HUES48 (cell line): Measurements from ENCODE around the gene MTHFSD.

ENCODE experiments used
- H3K27ac ChIP-seq: one replicate; pipeline ENCODE4 v1.7.0; 2013; ENCODE audit warnings: low read depth, low read length, inconsistent platforms
- H3K27me3 ChIP-seq: 2 replicates; pipeline ENCODE4 v1.6.1; 2013; ENCODE audit warnings: mild to moderate bottlenecking, low read length; ENCODE audit not compliant: control insufficient read depth, insufficient read depth
- H3K36me3 ChIP-seq: 2 replicates; pipeline ENCODE4 v1.6.1; 2013; ENCODE audit warnings: low read length; ENCODE audit not compliant: control insufficient read depth, insufficient read depth
- H3K4me1 ChIP-seq: 2 replicates; pipeline ENCODE4 v1.6.1; 2013; ENCODE audit warnings: mild to moderate bottlenecking, low read length; ENCODE audit not compliant: control insufficient read depth, insufficient read depth
- H3K4me3 ChIP-seq: 2 replicates; pipeline ENCODE4 v1.5.1; 2013; ENCODE audit warnings: mild to moderate bottlenecking, low read depth, low read length
- H3K9ac ChIP-seq: 2 replicates; pipeline ENCODE4 v1.6.1; 2013; ENCODE audit warnings: mild to moderate bottlenecking, low read depth, low read length, moderate library complexity
- H3K9me3 ChIP-seq: 2 replicates; pipeline ENCODE4 v1.6.1; 2013; ENCODE audit warnings: low read length; ENCODE audit not compliant: control insufficient read depth, insufficient read depth

MTHFSD gene, protein sequence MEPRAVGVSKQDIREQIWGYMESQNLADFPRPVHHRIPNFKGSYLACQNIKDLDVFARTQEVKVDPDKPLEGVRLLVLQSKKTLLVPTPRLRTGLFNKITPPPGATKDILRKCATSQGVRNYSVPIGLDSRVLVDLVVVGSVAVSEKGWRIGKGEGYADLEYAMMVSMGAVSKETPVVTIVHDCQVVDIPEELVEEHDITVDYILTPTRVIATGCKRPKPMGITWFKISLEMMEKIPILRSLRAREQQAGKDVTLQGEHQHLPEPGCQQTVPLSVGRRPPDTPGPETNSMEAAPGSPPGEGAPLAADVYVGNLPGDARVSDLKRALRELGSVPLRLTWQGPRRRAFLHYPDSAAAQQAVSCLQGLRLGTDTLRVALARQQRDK

DNA sequence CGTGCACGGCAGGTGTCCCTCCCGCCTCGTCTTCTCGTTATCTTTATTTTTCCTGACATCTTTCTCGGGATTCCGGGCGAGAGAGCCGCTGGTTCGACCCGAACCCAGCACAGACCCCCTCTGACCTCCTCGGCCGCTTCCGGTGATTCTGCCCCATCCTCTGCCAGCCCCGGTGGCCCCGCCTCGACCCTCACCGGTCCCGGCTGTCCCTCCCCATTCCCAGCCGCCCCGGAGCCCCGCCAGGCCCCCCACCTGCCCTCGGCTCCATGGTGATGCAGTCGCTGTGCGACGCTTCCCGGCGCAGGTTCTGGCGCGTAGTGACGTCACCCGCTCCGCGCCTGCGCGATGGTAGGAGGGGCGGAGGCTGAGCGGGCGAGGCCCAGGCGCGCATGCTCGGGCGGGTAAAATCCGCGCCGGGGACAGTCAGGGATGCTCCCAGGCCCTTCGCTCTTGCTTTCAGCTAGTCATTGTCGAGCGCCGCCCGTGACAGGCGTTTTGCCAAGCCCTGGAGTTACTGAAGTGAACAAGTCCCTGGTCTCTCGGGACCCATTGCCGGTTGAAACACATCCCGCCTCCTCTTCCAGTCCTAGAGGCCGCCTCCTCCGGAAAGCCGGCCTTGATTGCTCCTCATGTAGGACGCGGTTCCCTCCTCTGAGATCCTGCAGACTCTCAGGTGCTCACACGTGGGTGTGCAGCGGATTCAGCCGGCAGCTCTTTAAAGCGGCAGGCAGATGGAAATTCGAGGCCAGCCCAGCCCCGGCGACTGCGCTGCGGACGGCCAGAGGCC, at the start of gene MTHFSD:
TSS of gene MTHFSD (minus strand) at position 319 of the 787 bp plus-strand sequence. CDS start at position 268, 51 bp downstream.
- Histone ChIP-seq H3K9me3 (no peaks in the 10 kb centered on the region), H3K27ac (peak within 1 kb of the TSS; percentile 74), H3K36me3 (0 out of 2 replicates have a peak, but pooled peaks cover 3% of the 10 kb centered on the region), H3K4me1 (0 out of 2 replicates have a peak, but pooled peaks cover 3% of the 10 kb centered on the region), H3K4me3 (peak within 1 kb of the TSS; percentile 82), H3K9ac (peak within 1 kb of the TSS; percentile 82), H3K27me3 (no peaks in the 10 kb centered on the region)

DNA sequence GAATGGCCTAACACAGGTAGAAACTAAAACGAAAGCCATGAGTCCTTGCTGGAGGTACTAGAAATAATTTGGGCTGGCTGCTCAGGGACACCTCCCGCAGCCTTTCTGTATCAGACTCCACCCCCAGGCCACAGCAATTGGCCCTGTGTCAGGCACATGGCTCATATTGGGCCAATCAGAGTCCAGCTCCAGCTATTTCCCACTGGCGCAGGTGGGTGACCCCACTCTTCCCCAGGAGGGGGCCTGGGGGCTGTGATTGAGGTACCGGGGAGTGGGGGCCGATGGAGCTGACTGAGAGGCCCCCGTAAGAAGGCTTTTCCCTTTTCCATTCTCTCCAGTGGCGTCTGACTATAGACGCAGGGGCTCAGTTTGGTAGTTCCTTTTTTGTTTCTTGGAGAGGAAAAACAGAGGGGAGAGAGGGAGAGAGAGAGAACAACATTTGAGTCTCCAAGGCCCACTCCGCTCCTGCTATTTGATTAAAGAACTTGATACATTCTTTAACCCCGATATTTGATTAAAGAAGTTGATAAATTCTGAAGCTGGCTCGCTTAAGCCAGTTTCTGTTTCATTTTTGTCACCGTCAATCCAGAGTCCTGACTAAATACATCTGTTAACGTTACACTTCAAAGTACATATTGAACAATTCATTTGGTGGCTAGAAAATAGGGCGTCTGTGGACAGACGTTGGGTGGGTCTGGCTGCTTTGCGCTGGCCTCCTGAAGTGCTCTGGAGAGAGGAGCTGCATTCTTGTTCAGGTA, 49.6 kb upstream of the MTHFSD start:
- H3K36me3 ChIP-seq: no peaks in the 10 kb centered on the region
- H3K27ac ChIP-seq: no peak overlapping the region
- no peaks in the 10 kb centered on the region; the same call in 1 of the 2 replicates for H3K4me1 ChIP-seq
- H3K4me3 ChIP-seq: no peak overlapping the region
- H3K9me3 ChIP-seq: no peaks in the 10 kb centered on the region
- H3K9ac ChIP-seq: no peak overlapping the region
- no peaks in the 10 kb centered on the region for H3K27me3 ChIP-seq

DNA sequence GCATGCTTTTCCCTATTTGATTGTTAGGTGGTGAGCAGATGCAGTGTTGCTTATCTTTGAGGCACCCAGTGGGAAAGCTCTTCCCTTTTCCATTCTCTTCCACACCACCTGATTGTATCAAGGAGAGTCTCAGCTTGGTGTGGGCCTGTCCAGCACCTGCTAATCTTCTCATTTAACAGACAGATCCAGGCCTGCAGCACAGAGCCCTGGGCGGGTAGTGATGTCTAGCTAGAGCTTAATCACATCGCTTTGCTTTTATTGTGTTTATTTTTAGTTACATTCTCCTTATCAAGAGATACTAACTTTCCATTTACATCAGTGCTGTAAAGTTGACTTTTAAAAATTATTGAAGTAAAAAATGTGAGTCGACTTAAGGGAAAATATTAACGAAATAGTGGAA, 47.5 kb upstream of the MTHFSD start:
- Histone ChIP-seq H3K9me3 (no peaks in the 10 kb centered on the region), H3K4me1 (no peaks in the 10 kb centered on the region), H3K27me3 (no peaks in the 10 kb centered on the region), H3K27ac (no peak overlapping the region), H3K36me3 (no peaks in the 10 kb centered on the region), H3K9ac (no peak overlapping the region), H3K4me3 (no peak overlapping the region)

DNA sequence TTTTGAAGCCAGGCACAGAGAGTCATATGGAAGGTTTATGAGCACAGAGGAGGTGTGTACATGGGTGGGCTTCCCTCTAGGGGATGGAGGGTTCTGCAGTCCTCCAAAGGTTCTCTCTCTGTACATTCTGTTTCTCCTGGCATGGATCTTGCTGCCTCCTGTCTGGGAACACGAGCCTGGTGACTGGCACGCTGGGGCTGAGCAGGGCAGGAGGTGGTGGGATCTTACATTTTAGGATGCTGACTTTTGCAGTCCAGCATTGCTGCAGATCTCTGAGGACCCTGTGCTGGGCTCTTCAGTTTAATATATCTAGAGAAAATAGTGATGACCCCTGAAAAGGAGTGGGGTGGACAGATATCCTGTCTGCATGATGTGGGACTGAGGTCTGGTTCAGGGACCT, 46.3 kb upstream of the MTHFSD start:
- no peaks in the 10 kb centered on the region for H3K4me1 ChIP-seq
- H3K4me3 ChIP-seq: no peak overlapping the region
- no peaks in the 10 kb centered on the region for H3K9me3 ChIP-seq
- no peaks in the 10 kb centered on the region for H3K36me3 ChIP-seq
- no peak overlapping the region for H3K27ac ChIP-seq
- H3K27me3 ChIP-seq: no peaks in the 10 kb centered on the region
- H3K9ac ChIP-seq: no peak overlapping the region

DNA sequence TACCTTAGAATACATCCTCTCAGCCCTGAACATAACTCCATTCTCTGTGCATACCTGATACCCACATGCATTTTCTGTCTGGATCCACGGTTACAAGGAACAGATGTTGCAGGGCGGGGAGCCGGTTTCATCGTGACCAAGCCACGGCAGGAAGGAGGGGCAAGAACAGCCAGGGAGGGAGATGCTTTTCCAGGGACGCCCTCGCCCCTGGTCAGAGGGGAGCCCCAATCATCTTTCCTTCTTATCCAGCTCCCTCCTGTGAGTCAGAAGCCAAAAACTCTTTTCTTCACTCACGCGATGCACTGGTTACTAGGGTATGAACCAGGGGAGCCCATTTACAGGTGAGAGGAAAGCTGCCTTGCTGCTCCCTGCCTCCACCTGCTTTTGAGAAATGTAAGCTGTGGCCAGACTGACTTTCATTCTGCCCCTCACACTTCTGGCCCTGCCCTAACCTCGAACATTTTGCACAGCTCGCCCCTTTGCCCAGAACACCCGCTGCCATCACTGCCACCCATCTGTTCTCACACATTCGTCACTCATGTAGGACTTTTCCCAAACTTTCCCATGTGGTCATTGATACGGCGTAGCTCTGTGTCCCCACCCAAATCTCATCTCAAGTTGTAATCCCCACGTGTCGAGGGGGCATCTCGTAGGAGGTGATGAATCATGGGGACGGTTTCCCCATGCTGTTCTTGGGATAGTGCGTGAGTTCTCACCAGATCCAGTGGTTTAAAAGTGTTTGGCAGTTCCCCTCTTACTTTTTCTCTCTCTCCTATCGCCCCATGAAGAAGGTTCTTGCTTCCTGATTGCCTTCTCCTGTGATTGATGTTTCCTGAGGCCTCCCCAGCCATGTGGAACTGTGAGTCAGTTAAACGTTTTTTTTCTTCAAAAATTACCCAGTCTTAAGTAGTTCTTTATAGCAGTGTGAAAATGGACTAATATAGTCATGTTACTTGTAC, 43.9 kb upstream of the MTHFSD start:
- H3K9me3 ChIP-seq: no peaks in the 10 kb centered on the region
- no peak overlapping the region for H3K27ac ChIP-seq
- no peak overlapping the region for H3K4me3 ChIP-seq
- no peaks in the 10 kb centered on the region for H3K4me1 ChIP-seq
- H3K27me3 ChIP-seq: no peaks in the 10 kb centered on the region
- no peak overlapping the region for H3K9ac ChIP-seq
- H3K36me3 ChIP-seq: no peaks in the 10 kb centered on the region

DNA sequence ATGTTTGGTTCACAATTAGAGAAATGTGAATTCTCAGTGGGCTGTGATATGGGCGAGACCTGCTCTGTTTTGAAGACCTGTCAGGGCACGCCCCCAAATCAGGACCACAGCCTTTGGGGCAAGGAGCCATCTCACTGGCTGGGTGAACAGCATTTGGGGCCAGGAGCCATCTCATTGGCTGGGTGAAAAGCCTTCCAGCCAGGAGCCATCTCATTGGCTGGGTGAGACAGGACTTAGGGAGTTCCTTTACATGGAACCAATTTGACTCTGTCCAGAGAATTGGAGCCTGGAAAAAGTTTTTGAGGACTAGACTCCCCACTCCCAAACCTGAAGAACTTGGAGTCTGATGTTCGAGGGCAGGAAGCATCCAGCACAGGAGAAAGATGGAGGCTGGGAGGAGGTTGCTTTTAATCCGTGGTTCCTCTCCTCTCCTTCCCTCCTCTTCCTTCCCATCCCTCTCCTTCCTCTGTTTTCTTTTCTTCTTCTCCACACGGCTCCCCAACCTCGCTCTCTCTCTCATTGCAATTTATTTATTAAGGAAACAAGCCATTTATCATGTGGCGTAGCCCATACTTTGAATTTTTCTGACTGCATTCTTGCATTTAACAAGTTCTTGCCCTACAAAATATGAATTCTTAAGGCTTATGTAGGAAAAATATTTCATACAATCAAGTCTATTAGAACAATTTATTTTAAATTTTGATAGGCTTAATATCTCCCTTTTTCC, 43.0 kb upstream of the MTHFSD start:
- Histone ChIP-seq H3K4me1 (no peaks in the 10 kb centered on the region), H3K36me3 (no peaks in the 10 kb centered on the region), H3K9ac (no peak overlapping the region), H3K27me3 (no peaks in the 10 kb centered on the region), H3K4me3 (no peak overlapping the region), H3K9me3 (no peaks in the 10 kb centered on the region), H3K27ac (no peak overlapping the region)

DNA sequence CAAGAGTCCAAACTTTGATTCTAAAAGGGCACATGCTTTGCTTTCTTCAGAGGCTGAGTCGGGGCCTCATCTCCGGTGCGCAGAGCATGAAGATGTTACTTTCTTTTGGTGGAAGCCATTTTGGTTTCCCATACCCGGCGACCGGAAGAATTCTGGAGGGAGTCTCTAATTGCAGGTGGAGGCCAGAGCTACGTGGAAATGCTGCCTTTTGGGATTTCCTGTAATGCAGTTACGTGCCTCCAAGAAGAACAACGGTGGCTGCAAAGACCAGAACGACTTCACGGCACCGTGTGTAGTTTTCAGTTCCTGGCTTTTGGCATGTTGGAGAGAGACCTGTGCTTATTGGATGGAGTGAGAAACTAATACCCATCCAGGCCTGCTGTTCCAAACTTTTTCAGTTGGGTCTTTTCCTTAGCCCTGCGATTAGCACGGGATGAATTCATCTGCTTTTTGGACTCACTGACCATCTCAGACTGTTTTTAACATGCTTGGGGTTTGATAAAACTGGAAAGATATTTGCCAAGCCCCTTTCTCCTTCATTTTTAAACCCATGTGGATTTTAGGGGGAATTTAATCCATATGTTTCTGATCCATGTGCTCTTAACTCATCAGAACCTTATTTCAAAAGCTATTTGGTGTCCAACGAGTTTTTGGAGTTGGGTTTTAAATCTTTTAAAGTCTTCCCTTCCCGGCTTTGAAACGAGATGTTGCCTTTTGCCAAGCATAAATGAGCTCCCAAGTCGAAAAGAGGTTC, 42.3 kb upstream of the MTHFSD start:
- Histone ChIP-seq H3K9ac (no peak overlapping the region), H3K4me3 (no peak overlapping the region), H3K36me3 (no peaks in the 10 kb centered on the region), H3K27ac (no peak overlapping the region), H3K27me3 (no peaks in the 10 kb centered on the region), H3K4me1 (no peaks in the 10 kb centered on the region), H3K9me3 (no peaks in the 10 kb centered on the region)

DNA sequence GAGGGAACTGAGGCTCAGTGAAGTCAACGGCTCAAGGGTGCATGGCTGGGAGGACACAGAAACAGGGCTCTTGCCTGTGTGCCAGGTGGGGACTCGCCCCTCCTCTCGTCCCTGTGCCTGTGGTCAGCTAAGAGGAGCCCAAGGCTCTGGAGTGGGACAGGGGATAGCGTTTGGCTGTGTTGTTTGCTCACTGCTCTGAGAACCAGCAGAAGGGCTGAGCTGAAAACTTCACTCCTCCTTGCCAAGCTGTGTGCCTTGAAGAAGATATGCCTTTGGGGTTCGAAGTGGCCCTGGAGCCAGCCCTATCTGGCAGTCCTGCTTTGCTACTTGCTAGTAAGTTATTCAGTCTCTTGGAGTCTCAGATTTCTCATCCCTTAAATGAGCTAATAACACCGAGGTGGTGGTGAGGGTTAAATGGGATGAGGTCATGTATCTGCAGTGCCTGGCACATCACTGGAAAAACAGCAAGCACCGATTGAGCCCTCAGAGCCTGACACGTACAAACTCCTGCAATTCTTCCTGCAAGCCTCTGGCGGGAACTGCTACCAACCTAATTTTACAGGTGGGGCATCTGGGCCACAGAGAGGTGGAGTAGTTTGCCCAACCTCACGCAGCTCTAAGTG, 41.1 kb upstream of the MTHFSD start:
- H3K4me1 ChIP-seq: no peaks in the 10 kb centered on the region
- no peaks in the 10 kb centered on the region for H3K27me3 ChIP-seq
- H3K9ac ChIP-seq: no peak overlapping the region

DNA sequence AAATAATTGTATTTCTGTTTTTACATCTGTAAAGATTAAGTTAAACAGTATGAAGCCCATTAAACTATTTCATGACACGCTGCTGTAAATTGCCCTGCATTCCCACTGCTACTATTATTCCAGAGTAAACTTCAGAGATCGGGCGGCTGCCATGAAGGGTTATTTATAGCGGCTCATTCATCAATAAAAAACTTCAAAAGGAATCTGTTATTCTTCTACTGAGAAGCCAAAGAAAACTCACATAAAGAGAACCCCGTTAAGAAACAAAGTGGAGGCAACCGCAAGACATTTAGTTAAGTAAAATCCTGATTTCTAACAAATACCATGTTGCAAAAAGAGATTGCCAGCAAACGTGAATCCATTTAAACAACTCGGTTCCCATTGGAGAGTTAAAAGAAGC, 39.7 kb upstream of the MTHFSD start:
- Histone ChIP-seq H3K4me3 (no peak overlapping the region), H3K27ac (no peak overlapping the region), H3K9me3 (no peaks in the 10 kb centered on the region), H3K27me3 (no peaks in the 10 kb centered on the region), H3K4me1 (no peaks in the 10 kb centered on the region), H3K9ac (no peak overlapping the region), H3K36me3 (no peaks in the 10 kb centered on the region)

More for the DNA sequence above, 41.1 kb upstream of the MTHFSD start:
- H3K36me3 ChIP-seq: no peaks in the 10 kb centered on the region
- no peaks in the 10 kb centered on the region for H3K9me3 ChIP-seq
- no peak overlapping the region for H3K27ac ChIP-seq
- no peak overlapping the region for H3K4me3 ChIP-seq
